Mucosa of descending colon (tissue), 3 donors: ENCODE results near the gene GPR160. TPM values are rescaled to one million over a fixed set of nuclear protein-coding genes. Genes with fewer than 3 reads are reported as not detected.
A peak's percentile ranks its signal among the peaks of the same experiment; 100 is the strongest.

Experiments
- ATAC-seq: fragments of 200-7000 bp; cut with Tn5 transposase; one replicate; pipeline ENCODE4 v1.9.1; 2020; ENCODE audit warnings: mild to moderate bottlenecking, moderate library complexity
- DNase-seq, 3 donors: peaks; one replicate each; pipeline ENCODE4 v3.0.0-alpha.2; 2020
- H3K36me3 ChIP-seq: fragments of 200-600 bp; one replicate; pipeline ENCODE4 v1.8.0; 2021; ENCODE audit warnings: low read depth, mild to moderate bottlenecking
- H3K4me1 ChIP-seq: fragments of 200-600 bp; one replicate; pipeline ENCODE4 v1.8.0; 2021; ENCODE audit warnings: low read depth, mild to moderate bottlenecking
- H3K4me3 ChIP-seq: fragments of 200-600 bp; one replicate; pipeline ENCODE4 v1.8.0; 2021; ENCODE audit warnings: mild to moderate bottlenecking
- H3K9me3 ChIP-seq: fragments of 200-600 bp; one replicate; pipeline ENCODE4 v1.8.0; 2021; ENCODE audit warnings: mild to moderate bottlenecking
- intact Hi-C, 2 donors: fragments of 100-400 bp; cut with DNase I in 1 of 2; cut with micrococcal nuclease in 1 of 2; formaldehyde crosslinking; loops; one replicate each; pipeline versions ENCODE4 v1.11.0 to v1.11.1; 2022; cut with DNase I, micrococcal nuclease
- total RNA-seq, 3 donors: library from RNA; stranded (reverse); fragmentation: NEBNext Ultra II Directional in 2 of 3; extraction: Animal tissue kit (Norgen Biotek cat#: 25700) in 2 of 3; gene quantifications; one replicate each; pipeline versions ENCODE4 v1.2.1 to v1.2.4, GENCODE V29; 2021 to 2023
- TF ChIP-seq, protein P1 (sequence below): fragments of 200-600 bp; IDR thresholded peaks from one replicate; pipeline ENCODE4 v1.8.0; 2022; ENCODE audit warnings: antibody characterized with exemption, mild to moderate bottlenecking
- donor health status: DM: no; HTN: no; CAD: no; lungs with moderate emphysema.
- donor health status: DM: no; HTN: no; CAD: no.
- donor health status: DM: no; HTN: yes; CAD: no.

The GPR160 gene
- total RNA-seq, 3 donors from 2014 or later: 30.0 to 96.5 (median 67.6) TPM

- no peaks in the 10 kb centered on the region for H3K36me3 ChIP-seq
- H3K4me1 ChIP-seq: no peaks in the 10 kb centered on the region
- ATAC-seq (peak; percentile 70), DNase-seq (peak in 1 of 3 donors; percentile 29)
- H3K9me3 ChIP-seq: peaks cover 3% of the 10 kb centered on the region
- intact Hi-C loops: no loop called here
- TF ChIP-seq, protein P1, sequence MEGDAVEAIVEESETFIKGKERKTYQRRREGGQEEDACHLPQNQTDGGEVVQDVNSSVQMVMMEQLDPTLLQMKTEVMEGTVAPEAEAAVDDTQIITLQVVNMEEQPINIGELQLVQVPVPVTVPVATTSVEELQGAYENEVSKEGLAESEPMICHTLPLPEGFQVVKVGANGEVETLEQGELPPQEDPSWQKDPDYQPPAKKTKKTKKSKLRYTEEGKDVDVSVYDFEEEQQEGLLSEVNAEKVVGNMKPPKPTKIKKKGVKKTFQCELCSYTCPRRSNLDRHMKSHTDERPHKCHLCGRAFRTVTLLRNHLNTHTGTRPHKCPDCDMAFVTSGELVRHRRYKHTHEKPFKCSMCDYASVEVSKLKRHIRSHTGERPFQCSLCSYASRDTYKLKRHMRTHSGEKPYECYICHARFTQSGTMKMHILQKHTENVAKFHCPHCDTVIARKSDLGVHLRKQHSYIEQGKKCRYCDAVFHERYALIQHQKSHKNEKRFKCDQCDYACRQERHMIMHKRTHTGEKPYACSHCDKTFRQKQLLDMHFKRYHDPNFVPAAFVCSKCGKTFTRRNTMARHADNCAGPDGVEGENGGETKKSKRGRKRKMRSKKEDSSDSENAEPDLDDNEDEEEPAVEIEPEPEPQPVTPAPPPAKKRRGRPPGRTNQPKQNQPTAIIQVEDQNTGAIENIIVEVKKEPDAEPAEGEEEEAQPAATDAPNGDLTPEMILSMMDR: no peak
- H3K4me3 ChIP-seq: no peak overlapping the region
Measured at GRCh38 chr3:170128259-170128976, 90.6 kb downstream of the GPR160 start.

DNA sequence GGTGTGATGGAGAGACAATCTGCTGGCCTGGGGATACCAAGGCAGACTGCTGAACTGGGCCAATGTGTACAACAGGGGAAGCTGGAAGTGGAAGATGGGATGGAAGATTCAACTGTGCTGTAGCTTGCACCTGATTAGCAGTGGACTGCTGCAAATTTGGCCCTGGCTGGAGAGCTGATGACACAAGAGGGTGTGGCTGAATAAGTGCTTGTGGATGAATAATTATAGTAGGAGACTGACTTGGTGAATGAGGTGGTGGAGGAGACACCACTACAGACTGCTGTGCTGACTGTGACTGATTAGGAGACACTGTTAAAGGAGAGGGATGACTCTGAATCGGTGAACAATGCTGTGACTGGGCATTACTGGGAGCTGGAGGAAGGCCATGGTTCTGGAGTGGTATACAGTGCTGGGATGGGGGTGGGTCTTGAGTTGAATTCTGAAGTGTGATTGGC, 91.2 kb downstream of the GPR160 start:
- ATAC-seq: peak; percentile 29
- Histone ChIP-seq H3K9me3 (peaks cover 3% of the 10 kb centered on the region), H3K4me3 (no peak overlapping the region), H3K4me1 (no peaks in the 10 kb centered on the region), H3K36me3 (no peaks in the 10 kb centered on the region)
- TF ChIP-seq, protein P1: no peak
- DNase-seq: no peak
- intact Hi-C loops: no loop called here

DNA sequence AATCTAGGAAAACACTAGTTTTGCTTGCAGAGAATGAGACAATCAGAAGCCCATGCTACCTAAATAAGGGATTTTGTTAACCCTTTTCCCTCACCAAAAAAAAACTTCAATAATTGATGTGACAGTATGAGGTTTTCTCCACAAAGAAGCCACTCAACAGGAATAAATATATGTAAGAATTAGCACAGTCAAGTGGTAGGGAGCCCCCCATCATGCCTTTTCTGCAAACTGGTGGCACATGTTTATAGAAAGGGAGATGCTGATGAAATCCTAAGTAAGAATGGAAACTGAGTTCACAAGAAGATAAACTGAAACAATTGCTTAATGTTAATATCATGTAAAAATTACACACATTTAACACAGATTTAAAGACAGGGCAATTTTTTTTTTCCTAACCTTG, 92.7 kb downstream of the GPR160 start:
- ATAC-seq: no peak
- intact Hi-C loops: no loop called here

GRCh38 chr3:170132335-170132734, 94.5 kb downstream of the GPR160 start:
- intact Hi-C loops: no loop called here
- Histone ChIP-seq H3K36me3 (no peaks in the 10 kb centered on the region), H3K9me3 (peaks cover 3% of the 10 kb centered on the region), H3K4me3 (no peak overlapping the region), H3K4me1 (no peaks in the 10 kb centered on the region)
- TF ChIP-seq, protein P1: no peak
- DNase-seq (no peak), ATAC-seq (peak; percentile 74)

More for the DNA sequence above, 92.7 kb downstream of the GPR160 start:
- H3K4me3 ChIP-seq: no peak overlapping the region
- peaks cover 3% of the 10 kb centered on the region for H3K9me3 ChIP-seq
- H3K4me1 ChIP-seq: no peaks in the 10 kb centered on the region
- DNase-seq: no peak
- no peaks in the 10 kb centered on the region for H3K36me3 ChIP-seq
- TF ChIP-seq, protein P1: no peak

Other genes starting within 250 kb of the GPR160 start
- under 1 TPM in 1 of 3 donors, not detected in 2; 0.22 TPM for gene LRRIQ4, start 225.1 kb upstream of the GPR160 start, total RNA-seq
- gene LRRC34, start 225.1 kb upstream of the GPR160 start, total RNA-seq: 1 to 10 TPM in 1 of 3 donors, under 1 TPM in 2; 0.49 to 1.6 (median 0.67) TPM
- 10 to 100 TPM; 16.5 to 63.8 (median 42.6) TPM for gene LRRC31, start 168.1 kb upstream of the GPR160 start, total RNA-seq
- not detected for gene SAMD7, start 126.4 kb upstream of the GPR160 start, total RNA-seq
- gene SEC62, start 71.2 kb upstream of the GPR160 start, total RNA-seq: 100 to 1,000 TPM in 1 of 3 donors, 10 to 100 TPM in 2; 83.2 to 166 (median 85.9) TPM
- gene PHC3, start 143.7 kb downstream of the GPR160 start, total RNA-seq: 10 to 100 TPM; 54.2 to 96.7 (median 58.0) TPM
- gene PRKCI, start 184.4 kb downstream of the GPR160 start, total RNA-seq: 10 to 100 TPM; 38.0 to 39.9 (median 39.8) TPM